ENCODE results near the gene KCNQ4.

Gene KCNQ4

DNA sequence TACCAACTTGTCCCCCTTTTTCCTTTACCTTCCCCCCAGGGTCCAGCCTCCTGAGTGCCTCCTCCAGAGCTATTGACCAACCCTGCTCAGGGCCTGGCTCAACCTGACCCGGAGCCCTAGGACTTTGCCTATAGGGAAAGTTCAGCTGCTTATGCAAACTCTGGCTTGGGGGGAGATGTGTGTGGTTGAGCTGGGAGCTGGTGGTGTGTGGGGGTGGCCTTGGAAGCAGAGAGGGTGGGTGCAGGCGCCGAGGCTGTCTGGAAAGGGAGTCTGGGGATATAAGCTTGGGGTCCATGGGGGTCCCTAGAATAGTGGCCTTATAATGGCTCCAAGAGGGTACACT, 14.1 kb downstream of the KCNQ4 start:
- DNase-seq, result no peak

DNA sequence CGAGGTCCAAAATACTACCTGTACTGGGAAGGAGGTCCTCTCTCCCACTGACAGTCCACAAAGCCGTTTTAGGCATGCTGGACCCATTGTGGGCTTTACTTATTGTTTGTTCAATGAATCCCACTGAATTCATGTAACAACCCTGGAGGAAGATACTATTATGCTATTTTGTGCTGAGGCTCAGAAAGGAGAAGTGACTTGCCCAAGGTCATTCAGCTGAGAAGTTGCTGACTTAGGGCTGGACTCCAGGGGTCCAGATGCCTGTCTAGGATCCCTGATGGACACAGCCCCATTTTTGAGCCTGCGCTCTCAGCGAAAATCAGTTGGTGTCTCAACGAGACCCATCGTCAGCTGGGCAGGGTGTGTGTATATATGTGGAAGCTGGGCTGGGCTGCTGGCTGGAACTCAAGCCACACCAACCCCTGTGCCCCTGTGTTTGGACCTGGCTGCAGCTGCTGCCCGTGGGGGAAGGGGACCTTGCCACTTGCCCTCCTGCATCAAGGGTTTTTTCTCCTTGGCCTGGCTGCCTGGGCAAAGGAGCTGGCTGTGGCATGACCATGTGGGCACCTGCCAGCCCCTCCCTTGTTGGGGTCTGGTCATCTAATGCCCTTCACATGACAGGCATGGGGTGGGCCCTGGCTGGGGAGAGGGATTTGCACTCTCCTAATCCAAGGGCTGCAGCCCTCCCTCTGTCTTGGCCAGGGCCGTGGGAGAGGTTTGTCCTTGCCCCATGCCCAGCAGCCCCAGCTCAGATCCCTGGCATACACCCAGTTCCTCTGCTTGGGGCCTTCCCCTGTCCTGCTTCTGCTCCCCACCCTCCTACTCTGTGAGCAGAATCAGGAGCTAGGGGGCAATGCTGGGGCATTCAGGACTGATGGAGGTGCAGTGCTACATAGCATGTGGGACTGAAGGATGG, 15.0 kb downstream of the KCNQ4 start:
- DNase-seq, result no peak

DNA sequence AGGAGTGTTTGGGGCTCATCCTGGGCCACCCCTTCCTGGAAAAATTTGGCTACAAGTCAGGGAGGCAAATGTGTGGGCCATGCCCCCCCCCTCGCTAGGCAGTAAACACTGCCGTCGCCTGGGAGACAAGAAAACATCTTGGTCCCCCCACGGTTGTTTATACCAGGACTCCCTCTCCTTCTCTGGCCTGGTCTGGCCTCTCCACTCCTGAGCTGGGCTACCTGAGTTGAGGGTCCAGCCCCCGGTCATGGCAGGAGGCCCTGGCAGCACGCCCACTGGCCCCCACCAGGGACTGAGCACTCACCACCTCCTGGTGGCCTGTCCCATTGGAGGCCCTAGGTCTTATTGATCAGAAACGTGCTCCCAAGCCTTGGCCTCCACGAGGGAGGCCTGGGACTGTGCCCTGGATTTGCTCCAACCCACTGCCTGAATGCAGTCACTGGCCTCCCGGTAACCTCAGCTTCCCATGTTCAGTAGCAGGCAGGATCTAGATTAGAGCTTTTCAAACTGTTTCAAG, 15.8 kb downstream of the KCNQ4 start:
- DNase-seq, result no peak

DNA sequence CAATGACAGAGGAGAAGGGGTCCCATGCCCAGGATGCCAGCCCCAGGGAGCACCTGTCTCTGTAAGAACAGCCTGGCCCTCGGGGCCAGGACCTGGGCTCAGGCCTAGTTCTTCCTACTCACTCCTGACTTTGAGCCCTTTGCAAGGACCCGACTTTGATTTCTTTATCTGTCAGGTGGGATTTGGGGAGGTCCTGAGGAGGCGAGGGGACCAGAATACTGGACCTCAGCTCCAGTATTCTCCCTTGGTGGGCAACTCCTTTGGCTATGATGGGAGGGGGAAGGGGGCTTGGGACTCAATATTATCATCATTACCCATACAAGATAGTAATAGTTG, 18.1 kb downstream of the KCNQ4 start:
- DNase-seq, result no peak

DNA sequence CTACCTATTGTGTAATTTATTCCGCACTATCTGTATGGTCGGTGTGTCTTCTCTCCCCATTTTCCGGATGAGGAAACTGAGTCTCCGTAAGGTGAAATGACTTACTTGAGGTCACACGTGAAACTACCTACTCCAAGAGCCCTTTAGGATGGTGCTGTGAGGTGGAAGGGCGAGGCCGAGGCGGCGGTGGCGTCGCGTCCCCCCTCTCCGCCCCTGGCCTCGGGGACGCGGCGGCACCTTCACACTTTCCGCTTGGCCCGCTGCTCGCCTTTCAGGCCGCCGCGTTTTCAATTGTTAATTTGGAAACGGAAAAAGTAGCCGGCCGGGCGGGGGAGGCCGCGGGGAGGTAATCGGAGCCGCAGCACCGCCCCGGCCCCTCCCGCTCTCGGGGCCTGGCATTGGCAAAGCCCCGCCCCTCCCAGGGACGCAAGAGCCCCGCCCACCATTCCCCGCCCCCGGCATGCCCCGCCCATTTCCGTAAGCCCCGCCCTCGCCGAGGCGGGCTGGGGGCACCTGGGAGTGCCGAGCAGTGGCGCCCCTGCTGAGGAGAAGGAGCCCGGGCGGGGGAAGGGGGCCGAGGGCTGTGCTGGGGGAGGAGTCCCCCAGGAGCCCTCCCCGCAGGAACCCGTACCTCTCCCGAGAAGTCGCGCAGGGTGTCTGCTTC, 18.6 kb downstream of the KCNQ4 start:
- DNase-seq, result peak; percentile 30

DNA sequence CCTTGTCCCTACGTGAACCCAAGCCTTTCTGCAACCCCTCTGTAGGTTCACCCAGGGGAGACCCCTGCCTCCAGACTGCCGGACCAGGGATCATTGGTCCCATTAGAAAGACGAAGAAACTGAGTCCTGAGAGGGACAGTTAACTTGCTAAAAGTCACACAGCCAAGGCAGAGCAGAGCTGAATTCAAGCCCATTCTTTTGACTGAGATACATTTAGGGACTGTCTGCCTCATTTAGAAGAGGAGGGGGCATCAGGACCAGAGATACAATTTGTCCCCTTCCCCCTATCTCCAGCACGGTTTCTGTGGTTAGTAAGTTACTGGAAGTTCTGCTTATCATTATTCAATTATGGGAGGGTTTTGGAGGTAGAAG, 19.1 kb downstream of the KCNQ4 start:
- no peak for DNase-seq

DNA sequence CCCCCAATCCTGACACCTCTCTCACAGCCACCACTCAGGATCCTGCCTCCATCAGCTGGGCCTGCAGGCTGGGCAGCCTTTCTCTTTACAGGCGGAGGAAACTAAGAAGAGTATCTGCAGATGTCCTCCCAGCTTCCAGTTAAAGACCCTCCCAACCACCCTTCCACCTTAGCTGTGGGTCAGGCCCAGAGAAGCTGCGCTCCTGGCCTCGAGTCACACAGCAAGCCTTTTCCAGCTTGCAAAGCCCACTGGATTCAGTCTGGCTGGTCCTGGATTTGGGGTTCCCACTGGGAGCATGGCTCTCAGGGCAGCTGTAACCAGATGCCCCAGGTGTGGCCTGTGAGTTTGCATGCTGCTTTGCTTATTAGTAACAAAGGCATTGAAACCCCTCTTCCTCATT, 19.9 kb downstream of the KCNQ4 start:
- DNase-seq, result no peak

DNA sequence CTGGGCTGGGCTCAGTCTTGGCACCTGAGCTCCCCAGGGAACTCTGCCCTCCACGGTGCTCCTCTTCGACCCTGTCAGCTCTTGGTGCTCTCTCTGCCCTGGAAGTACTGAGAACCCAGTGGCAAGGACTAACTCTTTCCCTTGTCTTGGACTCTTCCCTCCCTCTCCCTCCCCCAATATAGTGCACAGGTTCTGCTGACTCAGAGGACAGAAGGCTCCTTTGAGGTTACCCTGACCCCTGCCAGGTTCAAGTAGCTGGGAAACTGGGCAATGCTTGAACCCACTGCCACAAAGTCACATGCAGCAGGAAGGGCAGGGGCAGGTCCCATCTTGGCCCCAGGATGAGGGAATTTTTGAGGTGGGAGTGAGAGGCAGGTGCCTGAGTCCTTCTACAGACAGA, 20.3 kb downstream of the KCNQ4 start:
- DNase-seq, result no peak

DNA sequence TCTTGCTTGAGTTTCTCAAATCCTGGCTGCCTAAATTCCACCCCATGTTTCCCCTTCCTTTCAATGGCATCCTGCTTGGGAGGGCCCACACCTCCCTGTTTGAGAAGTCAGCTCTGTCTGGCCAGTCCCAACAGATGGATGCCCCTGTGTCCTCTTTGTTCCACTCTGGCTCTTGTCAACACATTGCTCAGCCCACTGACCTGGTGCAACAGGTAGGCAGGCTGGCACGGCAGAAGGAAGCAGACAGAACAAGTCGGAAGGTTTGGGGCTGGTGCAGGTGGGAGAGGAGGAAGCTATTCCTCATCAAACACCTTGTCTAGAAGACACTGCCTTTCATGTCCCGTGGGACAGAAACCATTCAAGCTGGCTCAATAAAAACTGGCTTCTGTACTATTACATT, 22.7 kb downstream of the KCNQ4 start:
- DNase-seq, result no peak

DNA sequence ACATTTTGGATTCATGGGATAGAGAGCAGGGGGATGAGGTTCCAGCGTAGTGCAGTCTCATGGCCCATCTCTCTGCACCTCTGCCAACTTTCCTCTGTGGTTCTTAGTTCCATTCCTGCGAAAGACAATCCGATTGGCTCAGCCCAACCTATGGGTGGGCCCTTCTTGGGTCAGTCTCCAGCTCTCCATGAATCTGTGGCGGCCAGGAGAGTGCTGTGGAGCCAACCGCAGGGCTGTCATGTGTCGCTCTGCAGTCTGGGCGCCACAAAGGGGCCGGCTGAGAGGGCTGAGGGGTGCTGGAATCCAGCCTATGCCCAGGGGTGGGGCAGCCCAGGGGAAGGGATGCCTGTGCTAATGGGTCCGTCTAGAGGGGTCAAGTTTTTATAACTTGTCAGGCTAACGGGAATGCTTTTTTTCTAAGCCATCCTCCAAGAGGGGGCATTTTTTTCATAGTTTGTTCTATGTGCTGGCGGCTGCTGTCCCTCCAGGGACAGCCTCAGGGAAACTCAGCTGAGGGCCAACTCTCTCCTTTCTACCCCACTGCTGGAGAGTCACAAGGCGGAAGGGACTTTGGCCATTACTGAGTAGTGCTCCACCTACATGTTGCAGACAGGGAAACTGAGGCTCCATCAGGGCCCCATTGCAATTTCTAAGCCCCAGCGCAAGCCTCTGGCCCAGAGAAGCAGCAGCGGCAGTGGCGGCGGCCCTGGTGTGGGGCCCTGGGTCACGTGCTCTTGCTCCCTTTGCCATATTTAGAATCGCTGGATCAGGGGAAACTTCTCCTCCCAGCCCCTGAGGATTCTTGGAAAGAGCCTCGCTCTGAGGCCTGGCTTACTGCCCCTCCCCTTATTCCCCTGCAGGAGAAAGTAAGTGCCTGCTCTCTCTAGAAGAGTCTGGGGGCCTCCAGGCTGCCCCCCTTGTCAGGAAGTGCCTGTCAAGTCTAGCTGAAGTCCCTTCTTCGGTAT, 23.4 kb downstream of the KCNQ4 start:
- DNase-seq, result no peak

DNA sequence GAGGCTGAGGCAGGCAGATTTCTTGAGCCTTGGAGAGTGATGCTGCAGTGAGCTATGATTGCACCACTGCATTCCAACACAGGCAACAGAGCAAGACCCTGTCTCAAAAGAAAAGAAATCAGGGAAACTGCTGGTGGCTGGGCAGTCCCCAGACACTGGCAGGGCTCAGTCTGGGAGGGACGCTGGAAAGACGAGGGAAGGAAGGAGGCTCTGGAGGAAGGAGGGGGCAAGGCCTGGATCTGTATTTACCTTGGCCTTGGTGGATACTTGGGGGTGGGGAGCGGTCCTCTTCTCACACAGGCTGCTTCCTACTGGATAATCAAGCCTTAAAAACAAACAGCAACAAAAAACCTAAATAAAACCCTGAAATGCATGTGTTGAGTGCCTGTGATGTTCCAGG, 24.4 kb downstream of the KCNQ4 start:
- no peak for DNase-seq

DNA sequence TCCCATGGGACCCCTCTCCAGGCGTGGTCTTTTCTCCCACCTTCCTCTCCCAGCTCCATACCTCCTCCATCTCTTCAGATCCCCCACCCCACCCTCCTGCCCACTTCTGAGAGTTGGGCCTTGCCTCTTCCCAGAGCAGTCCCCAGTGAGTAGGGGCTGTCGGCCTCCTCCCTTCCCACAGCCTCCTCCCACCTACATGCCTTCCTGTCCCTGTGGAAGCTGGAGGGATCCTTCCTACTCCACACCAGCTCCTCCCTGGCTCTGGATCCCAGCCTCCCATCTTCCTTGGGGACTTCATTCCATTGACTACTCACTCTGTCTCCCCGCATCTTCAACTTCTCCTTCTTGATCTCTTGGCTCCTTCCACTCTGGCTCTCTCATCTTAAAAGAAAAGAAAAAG, 24.9 kb downstream of the KCNQ4 start:
- no peak for DNase-seq

DNA sequence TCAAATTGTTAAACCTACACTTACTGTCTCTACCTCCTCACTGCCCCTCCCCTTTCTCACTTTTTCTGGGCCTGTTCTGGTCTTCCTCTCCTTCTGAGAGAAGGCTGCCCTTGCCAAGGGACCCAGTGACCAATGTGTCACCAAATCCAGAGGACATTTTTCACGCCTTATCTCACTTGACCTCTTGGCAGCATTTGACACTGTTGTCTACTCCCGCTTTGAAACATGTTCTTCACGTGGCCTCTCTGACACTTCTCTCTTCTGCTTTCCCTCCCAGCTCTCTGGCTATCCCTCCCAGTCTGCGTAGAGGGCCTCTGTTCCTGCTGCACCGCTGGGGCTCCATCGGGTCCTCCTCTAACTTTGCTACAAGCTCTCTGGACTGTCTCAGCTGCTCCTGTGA, 25.3 kb downstream of the KCNQ4 start:
- no peak for DNase-seq

DNA sequence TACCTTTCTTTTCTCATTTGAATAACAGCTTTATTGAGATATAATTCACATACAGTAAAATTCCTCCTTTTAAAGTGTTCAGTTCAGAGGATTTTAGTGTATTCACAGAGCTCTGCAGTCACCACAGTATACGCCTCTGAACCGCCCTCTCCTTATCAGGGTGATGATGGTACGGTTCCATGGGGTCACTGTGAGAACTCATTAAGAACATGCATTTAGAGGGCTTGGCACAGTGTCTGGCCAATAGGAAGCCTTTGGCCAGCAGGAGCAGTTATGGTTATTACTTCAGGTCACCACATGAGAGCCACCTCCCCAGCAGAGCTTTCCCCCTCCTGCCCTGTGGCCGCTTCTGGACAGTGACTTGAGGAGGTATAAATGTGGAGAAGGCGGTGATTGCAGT, 27.3 kb downstream of the KCNQ4 start:
- no peak for DNase-seq

DNA sequence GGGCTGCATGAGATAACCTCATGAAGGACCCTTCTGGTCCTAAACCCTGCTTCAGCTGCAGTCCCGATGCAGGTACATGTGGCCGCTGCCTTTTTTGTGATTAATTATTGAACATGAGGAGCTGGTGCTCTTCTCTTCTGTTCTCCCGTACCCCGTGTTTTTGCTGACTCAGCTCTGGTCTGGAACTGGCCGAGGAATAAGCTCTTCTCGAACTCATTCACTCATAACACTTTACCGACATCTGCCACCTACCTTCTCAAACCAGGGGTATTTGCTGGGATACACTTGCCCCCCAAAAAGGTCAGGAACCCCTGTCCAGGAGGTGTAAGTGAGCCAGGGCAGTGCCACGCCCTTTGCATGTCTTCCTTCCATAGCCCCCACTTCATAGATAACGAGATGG, 31.8 kb downstream of the KCNQ4 start:
- no peak for DNase-seq

DNA sequence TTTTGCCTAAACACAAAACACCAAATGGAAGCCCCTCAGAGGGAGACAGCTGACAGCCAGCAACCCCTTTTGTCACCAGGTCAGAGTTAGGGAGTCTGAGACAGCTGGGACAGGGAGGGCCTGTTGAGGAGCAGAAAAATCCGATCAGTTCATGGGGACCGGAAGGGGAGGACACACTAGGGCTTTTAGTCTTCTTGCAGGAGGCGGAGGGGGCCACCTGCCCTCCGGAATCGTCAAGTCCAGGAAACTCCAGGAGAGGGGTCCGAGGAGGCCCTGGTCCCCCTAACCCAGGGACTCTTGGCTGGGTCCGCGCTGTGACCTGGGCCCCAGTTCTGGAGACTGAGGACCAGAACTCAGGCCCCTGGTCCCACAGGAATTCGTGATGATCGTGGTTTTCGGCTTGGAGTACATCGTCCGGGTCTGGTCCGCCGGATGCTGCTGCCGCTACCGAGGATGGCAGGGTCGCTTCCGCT, 34.2 kb downstream of the KCNQ4 start:
- no peak for DNase-seq

DNA sequence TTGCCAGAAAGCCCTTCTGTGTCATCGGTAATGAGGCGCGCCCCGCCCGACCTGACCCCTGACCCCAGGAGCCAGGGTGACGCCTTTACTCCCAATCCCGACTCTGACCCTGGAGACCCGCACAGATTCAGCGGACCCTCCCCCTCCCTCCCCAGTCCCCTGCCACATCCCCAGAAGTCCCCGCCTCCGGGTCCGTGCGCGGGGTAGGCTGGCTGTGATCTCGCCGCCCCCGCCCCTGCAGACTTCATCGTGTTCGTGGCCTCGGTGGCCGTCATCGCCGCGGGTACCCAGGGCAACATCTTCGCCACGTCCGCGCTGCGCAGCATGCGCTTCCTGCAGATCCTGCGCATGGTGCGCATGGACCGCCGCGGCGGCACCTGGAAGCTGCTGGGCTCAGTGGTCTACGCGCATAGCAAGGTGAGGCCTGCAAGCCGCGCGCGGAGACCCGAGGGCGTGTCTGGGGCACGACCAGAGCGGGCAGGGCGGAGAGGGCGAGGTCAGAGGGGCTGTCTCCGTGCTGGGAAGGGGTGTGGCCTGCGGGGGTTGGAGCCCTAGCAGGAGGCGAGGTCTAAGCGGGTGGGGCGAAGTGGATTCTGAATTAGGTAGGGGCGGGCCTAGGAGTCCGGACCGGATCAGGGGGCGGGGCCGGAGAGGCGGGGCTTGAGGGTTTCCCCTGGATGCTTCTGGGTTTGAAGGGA, 34.8 kb downstream of the KCNQ4 start:
- DNase-seq, result no peak

DNA sequence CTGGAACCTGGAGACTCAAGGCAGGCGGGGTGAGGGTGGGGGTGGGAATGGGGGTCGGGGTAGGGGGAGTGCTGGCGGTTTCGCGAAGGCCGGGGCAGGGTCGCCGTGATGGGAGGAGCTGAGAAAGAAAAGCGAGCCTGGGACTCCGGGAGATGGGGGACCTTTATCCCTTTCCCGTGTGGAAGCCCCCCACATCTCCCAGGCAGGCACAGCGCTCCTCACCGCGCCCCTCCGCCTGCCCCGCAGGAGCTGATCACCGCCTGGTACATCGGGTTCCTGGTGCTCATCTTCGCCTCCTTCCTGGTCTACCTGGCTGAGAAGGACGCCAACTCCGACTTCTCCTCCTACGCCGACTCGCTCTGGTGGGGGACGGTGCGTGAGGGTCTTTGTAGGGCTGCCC, 35.5 kb downstream of the KCNQ4 start:
- DNase-seq, result no peak

DNA sequence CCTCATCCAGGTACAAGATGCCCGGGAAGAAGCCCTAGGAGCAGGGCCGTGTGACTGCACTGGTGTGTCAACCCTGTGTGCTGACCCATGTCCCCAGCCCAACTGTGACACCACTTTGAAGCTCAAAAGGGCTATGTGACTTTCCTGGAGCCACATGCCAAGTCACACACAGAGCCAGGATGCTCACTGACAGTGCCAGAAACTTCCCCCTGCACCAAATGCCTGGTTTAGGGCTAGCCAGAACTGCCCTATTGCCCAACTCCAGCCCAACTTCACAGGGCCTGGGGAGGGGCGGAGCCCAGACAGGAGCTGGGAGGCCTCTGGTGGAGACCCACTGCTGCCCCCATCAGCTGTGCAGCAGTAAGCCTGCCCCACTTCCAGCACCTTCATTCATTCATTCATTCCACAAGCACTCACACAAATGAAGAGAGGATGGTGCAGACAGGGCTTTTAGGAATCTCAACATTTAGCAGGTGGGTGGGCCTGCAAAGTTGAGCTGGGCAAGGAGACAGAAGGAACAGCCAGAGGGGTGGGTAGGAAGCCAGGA, 36.7 kb downstream of the KCNQ4 start:
- no peak for DNase-seq

DNA sequence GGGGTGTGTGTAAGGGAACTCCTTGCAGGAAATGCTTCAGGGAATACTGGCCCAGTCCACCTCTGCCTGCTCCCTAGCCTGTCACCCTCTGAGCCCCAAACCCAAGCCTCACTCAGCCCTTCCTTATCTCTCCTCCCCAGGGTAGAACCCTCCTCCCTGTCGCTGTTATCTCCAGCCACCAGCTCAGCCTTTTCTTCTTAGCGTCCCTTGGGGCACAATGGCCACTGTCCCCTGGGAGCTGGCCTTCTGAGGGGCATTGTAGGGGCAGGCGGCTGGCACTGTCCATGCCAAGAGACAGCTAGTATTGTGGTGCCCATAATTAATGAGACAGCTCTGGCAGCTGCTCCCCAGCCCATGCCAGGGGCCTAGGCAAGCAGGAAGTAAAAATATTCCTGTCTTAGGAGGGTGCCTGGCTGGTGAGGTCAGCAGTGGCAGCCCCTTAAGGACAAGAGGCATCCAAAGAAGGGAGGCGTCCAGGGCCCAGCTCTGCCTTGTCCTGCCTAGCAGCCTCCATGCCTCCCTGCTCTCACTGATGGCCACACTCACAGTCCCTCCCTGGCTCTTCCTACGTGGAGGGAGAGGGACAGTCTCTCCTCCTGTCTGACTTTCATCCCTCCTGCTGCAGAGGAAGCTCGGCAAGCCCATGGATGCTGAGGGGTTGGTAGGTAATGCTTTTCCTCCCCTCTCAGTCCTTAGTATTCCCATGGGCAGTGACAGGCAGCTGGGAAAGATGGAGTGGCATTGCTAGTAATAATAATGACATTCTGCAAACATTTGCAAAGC, 37.5 kb downstream of the KCNQ4 start:
- DNase-seq, result peak; percentile 59

DNA sequence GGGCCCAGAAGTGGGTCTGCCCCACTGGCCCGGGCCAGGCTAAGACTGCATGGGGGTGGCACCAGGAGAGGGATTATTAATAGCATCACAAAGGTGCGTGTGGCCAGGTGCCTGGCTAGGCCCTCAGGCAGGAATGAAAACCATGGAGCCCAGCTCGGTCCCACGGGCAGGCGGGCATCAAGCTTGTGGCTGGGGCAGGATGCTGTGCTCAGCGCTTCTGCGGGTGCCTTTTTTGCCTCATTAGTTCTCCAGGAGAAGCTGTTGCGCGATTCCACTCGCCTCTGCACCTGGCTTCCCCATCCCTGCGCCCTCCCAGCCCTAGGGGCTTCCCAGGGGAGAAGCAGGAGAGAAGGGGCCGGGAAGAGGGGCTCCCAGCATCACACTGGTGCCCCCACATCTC, 39.3 kb downstream of the KCNQ4 start:
- no peak for DNase-seq

DNA sequence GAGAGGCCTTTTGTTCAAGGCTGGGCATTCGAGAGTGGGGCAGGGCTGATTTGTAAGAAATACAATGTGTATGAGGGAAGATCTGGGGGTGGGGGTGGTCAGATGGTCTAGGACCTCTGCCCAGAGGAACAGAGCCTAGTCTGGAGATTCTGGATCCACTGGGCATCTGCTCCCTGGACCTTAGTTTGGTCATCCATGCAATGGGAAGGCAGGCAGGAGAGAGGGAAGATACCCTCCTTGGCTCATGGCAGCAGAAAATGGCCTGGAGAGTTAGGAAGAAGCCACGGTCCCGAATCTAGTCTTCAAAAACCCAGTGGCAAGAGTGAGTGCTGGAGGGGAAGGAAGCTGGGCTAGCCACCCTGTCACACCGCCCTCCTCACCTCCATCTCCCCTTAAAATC, 39.8 kb downstream of the KCNQ4 start:
- DNase-seq, result no peak
